Central memory CD4-positive, alpha-beta T cell (primary cell): ENCODE data around the gene MARK3.
"Not testable (repeated sequence)": the region's sequence is repeated elsewhere in the genome, so short reads cannot be mapped to it uniquely, and the experiment has no call there.

Source experiments
- DNase-seq: peaks from one replicate; pipeline ENCODE4 v3.0.0; 2022

MARK3 gene

GRCh38 chr14:103516426-103517173 is 131.4 kb downstream of the MARK3 start:
- DNase-seq, result no peak

GRCh38 chr14:103517174-103517566 is 132.0 kb downstream of the MARK3 start:
- no peak for DNase-seq

- DNase-seq, result no peak
These were observed 132.7 kb downstream of the MARK3 start for GRCh38 chr14:103517721-103518421.

DNA sequence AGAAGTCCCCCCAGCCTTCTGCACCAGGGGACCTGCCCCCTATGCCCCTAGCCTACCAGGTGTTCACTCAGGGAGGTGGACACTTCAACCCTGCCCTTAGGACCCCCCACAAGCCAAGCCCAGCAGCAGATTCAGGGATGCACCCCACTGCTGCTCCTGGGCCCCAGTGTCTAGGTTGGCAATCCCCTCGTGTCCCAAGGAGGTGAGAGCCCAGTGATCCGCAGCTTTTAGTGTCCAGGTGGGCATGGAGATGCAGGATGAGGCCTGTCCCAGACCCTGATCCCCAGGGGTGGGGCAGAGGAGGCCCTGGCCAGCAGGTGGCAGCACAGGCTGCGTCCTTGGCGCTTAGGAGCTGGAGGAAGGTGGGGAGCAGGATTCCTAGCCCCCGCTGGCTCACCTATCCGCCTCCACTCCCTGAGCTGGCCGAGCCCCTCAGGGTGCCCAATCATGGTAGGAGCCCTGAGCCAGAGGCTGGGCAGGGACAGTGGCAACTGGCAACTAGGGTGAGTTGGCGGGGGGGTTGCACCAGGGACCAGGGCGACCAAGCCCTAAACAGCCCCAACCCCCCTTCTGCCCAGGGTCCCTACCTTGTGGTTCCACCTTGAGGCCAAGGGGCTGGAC is 133.3 kb downstream of the MARK3 start:
- DNase-seq, result peak; percentile 30

GRCh38 chr14:103519043-103519836 is 134.0 kb downstream of the MARK3 start:
- DNase-seq, result no peak

GRCh38 chr14:103519837-103520212 is 134.6 kb downstream of the MARK3 start:
- no peak for DNase-seq

DNA sequence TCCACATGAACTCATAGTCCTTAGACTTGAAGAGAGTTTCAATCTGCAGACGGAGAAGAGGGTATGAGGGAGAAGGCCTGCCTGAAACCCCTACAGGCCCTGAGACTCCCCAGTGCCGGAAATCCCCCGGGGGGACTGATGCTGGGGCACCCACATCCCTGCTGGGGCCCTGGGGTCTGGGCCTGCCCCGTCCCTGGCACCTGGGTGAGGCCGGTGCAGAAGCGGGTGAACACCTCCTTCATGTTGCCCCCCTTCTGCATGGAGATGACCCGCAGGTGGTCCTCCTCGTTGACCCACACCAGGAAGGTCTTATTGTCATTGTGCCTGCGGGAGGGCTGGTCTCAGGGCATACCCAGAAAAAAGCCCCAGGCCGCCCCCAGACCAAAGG is 135.0 kb downstream of the MARK3 start:
- no peak for DNase-seq

GRCh38 chr14:103520657-103521437 is 135.6 kb downstream of the MARK3 start:
- DNase-seq, result peak; percentile 61

DNA sequence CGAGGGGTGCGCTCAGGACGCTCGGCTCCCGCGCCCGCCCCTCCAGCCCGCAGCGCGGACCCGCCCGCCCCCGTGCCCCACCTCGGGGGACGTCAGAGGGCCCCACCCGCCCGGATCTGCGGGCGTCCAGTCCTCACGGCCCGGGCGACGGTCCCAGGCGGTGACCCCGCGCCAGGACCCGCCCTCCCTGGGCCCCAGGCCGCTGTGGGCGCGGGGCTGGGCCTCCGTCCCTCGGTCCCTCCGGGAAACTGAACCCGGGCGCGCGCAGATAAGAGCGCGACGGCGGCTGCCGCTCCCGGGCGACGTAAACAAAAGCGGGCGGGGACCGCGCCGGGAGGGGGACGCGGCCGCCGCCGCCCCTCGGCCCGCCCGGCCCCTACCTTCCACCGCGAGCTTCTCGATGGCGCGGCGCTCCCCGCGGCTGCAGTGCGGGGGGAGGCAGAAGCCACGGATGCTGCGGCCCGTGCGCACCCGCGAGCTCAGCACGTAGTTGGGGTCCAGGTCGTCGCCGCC is 136.3 kb downstream of the MARK3 start:
- no peak for DNase-seq

GRCh38 chr14:103521951-103522563 is 136.8 kb downstream of the MARK3 start:
- peak; percentile 12 for DNase-seq

DNA sequence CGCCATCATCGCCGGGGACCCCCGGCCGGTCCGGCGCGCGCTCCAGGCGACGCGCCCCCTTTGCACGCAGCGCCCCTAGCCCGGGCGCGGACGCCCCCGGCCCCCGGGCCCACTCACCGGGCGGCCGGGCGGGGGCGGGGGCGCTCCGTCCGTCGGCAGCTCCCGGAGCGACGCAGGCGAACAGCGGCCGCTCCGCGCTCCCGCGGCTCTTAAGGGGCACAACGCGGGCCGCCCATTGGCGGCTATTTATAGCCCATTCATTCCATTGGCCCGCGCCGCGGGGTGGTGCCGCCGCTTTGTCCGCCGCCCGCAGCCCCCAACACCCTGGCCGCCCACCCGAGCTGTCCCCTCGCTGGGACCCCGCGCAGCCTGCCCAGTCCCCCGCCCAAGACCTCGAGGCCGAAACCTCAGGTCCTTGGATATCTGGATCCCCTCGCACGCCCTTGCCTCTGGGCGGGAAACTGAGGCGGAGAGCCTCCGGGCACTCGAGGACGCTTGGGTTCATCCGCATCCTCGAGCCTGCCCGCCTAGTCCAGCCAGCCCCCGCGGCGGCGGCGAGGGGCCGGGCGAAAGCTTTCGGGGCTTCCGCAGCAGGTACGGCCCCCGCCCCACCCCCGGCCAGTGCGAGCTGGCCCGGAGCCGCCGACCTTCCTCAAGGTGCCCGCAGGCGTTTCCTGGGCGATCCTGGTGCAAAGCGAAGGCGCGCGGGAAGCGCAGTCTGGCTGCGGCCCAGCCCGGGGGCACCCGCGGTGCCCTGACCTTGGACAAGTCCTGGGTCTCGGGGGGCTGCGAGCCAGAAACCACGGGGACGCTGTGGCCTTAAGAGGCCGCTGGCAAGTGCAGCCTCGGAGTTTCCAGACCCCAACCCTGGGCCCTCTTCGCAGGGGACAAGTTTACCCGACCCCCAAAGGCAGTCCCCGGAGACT is 137.7 kb downstream of the MARK3 start, which contains the start of gene CKB:
TSS of gene CKB (minus strand) at position 182 of the 926 bp plus-strand sequence. CDS start 337 bp downstream, outside the sequence.
- no peak for DNase-seq

GRCh38 chr14:103523575-103523954 is 138.3 kb downstream of the MARK3 start:
- DNase-seq, result no peak

- no peak for DNase-seq
These were observed 139.1 kb downstream of the MARK3 start for GRCh38 chr14:103524002-103524935.

GRCh38 chr14:103525430-103526246 is 140.4 kb downstream of the MARK3 start:
- DNase-seq, result not testable (repeated sequence)

DNA sequence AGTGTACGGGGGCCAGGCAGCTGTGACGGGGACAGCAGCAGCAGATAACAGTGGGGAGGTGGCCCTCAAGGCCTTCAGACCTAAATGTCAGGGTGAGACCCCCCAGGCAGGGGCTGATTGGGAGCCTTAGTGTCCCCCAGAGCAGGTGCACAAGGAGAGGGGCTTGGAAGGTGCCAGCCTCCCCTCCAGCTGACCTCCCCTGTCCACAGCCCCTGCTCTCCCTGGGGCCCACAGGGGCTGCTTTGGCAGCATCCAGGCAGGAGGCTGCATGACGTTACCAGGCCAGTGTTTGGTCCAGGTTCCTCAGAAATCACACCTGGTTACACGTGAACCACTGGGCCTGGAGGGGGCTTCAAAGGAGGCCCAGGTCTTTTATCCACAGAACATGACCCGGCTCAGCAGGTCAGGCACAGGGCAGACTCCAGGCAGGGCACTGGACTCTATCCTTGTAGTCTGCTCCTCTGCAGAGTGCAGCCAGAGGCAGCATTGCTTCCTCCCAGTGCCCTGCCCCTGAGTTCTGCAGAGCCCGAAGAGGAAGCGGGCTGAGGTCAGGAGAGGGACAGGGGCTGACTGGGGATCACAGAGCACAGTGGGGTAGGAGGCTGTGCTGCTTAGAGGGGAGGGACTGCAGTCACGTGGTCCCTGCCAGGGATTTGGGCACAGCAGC is 141.2 kb downstream of the MARK3 start:
- DNase-seq, result no peak

- no peak for DNase-seq
These were observed 141.7 kb downstream of the MARK3 start for GRCh38 chr14:103526914-103527248.

GRCh38 chr14:103527408-103528145 is 142.4 kb downstream of the MARK3 start:
- DNase-seq, result no peak
